ENCODE results near the gene LCK.
"Not testable (repeated sequence)": the region's sequence is repeated elsewhere in the genome, so short reads cannot be mapped to it uniquely, and the experiment has no call there.

LCK gene

DNA sequence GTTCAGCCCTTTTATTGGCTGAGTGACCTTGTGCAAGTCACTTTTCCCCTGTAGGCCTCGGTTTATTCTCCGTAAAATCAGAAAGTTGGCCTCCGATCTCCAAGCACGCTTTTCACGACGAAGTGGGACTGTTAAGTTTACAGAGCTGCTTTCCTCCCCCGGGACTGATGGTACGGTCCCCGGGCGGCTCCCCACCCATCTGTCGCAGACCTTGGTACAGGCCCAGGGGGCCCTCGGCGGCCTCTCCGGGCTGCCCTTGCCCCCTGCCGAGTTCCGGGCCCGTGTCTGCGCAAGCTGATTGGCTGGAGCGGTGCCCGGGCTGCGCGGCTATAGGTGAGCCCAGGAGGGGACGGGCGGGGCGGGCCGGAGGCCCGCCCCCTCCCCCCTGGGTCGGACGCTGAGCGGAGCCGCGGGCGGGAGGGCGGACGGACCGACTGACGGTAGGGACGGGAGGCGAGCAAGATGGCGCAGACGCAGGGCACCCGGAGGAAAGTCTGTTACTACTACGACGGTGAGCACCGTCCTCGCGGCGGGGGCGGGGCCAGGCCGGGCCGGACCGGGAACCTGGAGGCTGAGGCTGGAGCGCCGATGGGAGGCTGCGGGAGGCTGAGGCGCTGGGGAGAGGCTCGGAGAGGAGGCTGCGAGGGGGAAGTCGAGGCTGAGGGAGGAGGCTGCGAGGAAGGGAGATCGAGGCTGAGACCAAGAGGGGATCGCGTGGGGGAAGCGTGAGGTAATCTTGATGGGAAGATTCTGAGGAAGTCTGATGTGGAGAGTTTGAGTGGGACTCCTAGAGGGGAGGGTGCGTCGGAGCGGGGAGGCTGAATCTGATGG, 40.9 kb downstream of the LCK start, which contains the start of gene HDAC1 (continued):
- peak; percentile 52 for TF ChIP-seq ZNF391 (tag by site-specific recombination; IDR thresholded peaks at IDR 0.05; ENCODE audit: borderline replicate concordance, low read depth)
- TF ChIP-seq PRDM4 (tag by site-specific recombination; IDR thresholded peaks at IDR 0.05), result no peak; the same call in none of the 2 replicates
- TF ChIP-seq, protein P1, sequence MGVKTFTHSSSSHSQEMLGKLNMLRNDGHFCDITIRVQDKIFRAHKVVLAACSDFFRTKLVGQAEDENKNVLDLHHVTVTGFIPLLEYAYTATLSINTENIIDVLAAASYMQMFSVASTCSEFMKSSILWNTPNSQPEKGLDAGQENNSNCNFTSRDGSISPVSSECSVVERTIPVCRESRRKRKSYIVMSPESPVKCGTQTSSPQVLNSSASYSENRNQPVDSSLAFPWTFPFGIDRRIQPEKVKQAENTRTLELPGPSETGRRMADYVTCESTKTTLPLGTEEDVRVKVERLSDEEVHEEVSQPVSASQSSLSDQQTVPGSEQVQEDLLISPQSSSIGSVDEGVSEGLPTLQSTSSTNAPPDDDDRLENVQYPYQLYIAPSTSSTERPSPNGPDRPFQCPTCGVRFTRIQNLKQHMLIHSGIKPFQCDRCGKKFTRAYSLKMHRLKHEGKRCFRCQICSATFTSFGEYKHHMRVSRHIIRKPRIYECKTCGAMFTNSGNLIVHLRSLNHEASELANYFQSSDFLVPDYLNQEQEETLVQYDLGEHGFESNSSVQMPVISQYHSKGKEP (tag by site-specific recombination; IDR thresholded peaks at IDR 0.05), result no peak
- TF ChIP-seq ZNF488 (tag by site-specific recombination; IDR thresholded peaks at IDR 0.05), result no peak
- no peak for TF ChIP-seq ZNF362 (tag by site-specific recombination; IDR thresholded peaks at IDR 0.05)
- TF ChIP-seq ZNF280C (tag by site-specific recombination; IDR thresholded peaks at IDR 0.05), result no peak
- TF ChIP-seq ZNF521 (tag by site-specific recombination; IDR thresholded peaks at IDR 0.05), result no peak
- no peak for TF ChIP-seq TRIM28 (IDR thresholded peaks at IDR 0.05; ENCODE audit: borderline replicate concordance, low read length)
- TF ChIP-seq ZFP41 (tag by site-specific recombination; IDR thresholded peaks at IDR 0.05; ENCODE audit: borderline replicate concordance), result peak; percentile 89; the same call in 1 of the 2 replicates
- TF ChIP-seq ZNF561 (tag by site-specific recombination; IDR thresholded peaks at IDR 0.05; ENCODE audit: borderline replicate concordance), result 0 out of 2 replicates have a peak, but pooled peaks have one; percentile 53
- peak; percentile 77 for TF ChIP-seq CTCF (tag by site-specific recombination; IDR thresholded peaks at IDR 0.05)
- TF ChIP-seq ZNF354C (tag by site-specific recombination; IDR thresholded peaks at IDR 0.05; ENCODE audit: borderline replicate concordance, low read depth), result no peak
- TF ChIP-seq ZNF747 (tag by site-specific recombination; IDR thresholded peaks at IDR 0.05), result no peak
- peak; percentile 77 for TF ChIP-seq ZFHX2 (tag by site-specific recombination; conservative IDR thresholded peaks at IDR 0.05)

DNA sequence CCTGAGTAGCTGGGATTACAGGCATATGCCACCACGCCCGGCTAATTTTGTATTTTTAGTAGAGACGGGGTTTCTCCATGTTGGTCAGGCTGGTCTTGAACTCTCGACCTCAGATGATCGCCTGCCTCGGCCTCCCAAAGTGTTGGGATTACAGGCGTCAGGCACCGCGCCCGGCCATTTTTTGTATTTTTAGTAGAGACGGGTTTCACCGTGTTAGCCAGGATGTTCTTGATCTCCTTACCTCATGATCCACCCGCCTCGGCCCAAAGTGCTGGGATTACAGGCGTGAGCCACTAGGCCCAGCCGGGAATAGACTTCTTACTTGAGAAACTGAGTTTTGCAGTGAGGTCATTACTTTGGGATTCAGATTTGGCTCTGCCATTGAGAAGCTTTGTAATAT, 47.1 kb downstream of the LCK start:
- H3K9me3 ChIP-seq (ENCODE audit: control insufficient read depth, insufficient read depth, low read depth, low read length); H3K4me3 ChIP-seq (ENCODE audit: low read depth, low read length); H3K4me1 ChIP-seq (ENCODE audit: control insufficient read depth, insufficient read depth, low read length); H3K27ac ChIP-seq (ENCODE audit: extremely low read depth, low read depth, low read length): not testable (repeated sequence)
- H3K36me3 ChIP-seq (ENCODE audit: control insufficient read depth in 2 of 2, insufficient read depth in 1 of 2, low read length in 2 of 2), result peaks cover 6 to 50% of the 10 kb centered on the region in 2 experiments; a peak in 2 of 3 replicates
- ChIA-PET CTCF (interaction anchor here (0.5 to 0.6 kb wide), 2 partner anchors 61 to 121 kb away, joined by 4 to 5 read pairs; no protein-coding TSS in a partner anchor), POLR2A (interaction anchor here (0.7 kb wide), 2 partner anchors 59 to 62 kb away, joined by 3 to 4 read pairs; no protein-coding TSS in a partner anchor)
